Lower lobe of right lung (tissue), 2 donors: ENCODE results near the gene FSTL4. TPM values are rescaled to one million over a fixed set of nuclear protein-coding genes. Genes with fewer than 3 reads are reported as not detected.

Experiments used
- ATAC-seq, 2 donors: fragments of 200-7000 bp; cut with Tn5 transposase; one replicate each; pipeline ENCODE4 v1.9.1; 2020 to 2022; ENCODE audit warnings: mild to moderate bottlenecking in 2 of 2, moderate library complexity in 2 of 2
- DNase-seq: peaks from one replicate; pipeline ENCODE4 v3.0.0-alpha.2; 2020
- H3K27ac ChIP-seq: fragments of 200-600 bp; one replicate; pipeline ENCODE4 v1.8.0; 2022
- H3K27me3 ChIP-seq: fragments of 200-600 bp; one replicate; pipeline ENCODE4 v1.8.0; 2022; ENCODE audit warnings: low read depth
- H3K36me3 ChIP-seq: fragments of 200-600 bp; one replicate; pipeline ENCODE4 v1.8.0; 2022; ENCODE audit warnings: mild to moderate bottlenecking
- H3K4me1 ChIP-seq: fragments of 200-600 bp; one replicate; pipeline ENCODE4 v1.8.0; 2022
- H3K4me3 ChIP-seq: fragments of 200-600 bp; one replicate; pipeline ENCODE4 v1.8.0; 2022; ENCODE audit warnings: mild to moderate bottlenecking
- H3K9me3 ChIP-seq: fragments of 200-600 bp; one replicate; pipeline ENCODE4 v1.8.0; 2022
- intact Hi-C: fragments of 100-400 bp; cut with DNase I; formaldehyde crosslinking; loops from one replicate; pipeline ENCODE4 v1.11.0; 2022
- total RNA-seq: library from RNA; stranded (reverse); fragmentation: NEBNext Ultra II Directional; extraction: Animal tissue kit (Norgen Biotek cat#: 25700); gene quantifications from one replicate; pipeline ENCODE4 v1.2.1, GENCODE V29; 2021
- TF ChIP-seq, protein P1 (sequence below): fragments of 200-600 bp; IDR thresholded peaks from one replicate; pipeline ENCODE4 v1.8.0; 2022; ENCODE audit warnings: antibody characterized with exemption, mild to moderate bottlenecking
- donor health status: DM: no; HTN: yes; CAD: no; lungs with severe emphysema.

The FSTL4 gene
- total RNA-seq, 1 donor from 2014 or later: 1.9 TPM

DNA sequence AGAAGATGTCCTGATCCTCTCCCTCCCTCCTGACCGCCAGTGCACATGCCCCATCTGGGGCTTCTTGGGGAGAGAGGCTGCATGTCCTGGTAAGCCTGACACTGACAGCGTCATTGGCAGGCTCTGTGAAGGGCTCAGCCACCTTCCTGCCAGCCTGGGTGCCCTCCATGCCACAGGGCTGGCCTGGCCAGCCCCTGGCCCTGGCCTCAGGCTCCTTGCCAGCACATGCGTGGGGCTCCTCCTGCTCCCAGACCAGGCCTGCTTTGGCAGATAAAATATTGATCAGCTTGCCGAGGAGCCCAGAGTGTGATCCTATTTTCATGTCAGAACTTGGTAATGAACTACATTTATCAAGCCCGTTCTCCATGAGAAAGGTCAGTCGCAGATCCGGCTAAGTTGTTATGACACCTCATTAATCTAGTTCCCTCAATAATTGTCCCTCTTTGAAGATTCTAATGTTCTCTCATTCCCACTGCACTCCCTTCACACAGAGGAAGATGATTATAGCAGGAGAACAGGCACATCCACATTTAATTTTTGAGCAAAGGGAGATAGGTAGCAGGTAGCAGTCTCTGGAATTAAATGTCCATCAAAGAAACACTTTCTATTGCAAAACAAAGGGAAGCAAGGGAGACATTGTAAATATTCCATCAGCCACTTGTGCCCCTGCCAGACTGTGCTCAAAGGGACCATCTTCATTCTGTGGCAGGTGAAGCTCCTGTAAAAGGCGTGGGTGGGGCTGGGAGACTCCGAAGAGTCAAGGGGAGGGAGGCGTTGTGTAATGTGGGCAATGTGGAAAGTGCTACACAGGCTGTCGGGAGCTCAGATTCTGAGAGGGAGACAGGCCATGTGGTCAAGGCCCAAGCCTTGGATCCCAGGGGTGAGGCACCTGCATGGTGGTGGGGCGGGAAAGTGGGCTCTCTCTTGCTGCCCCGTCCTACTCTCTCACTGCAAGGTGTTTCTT, 288.6 kb downstream of the FSTL4 start:
- ATAC-seq: no peak
- intact Hi-C loops: no loop called here
- Histone ChIP-seq H3K9me3 (no peaks in the 10 kb centered on the region), H3K27me3 (no peaks in the 10 kb centered on the region), H3K4me1 (no peaks in the 10 kb centered on the region), H3K4me3 (no peak overlapping the region), H3K27ac (no peak overlapping the region), H3K36me3 (no peaks in the 10 kb centered on the region)
- TF ChIP-seq, protein P1, sequence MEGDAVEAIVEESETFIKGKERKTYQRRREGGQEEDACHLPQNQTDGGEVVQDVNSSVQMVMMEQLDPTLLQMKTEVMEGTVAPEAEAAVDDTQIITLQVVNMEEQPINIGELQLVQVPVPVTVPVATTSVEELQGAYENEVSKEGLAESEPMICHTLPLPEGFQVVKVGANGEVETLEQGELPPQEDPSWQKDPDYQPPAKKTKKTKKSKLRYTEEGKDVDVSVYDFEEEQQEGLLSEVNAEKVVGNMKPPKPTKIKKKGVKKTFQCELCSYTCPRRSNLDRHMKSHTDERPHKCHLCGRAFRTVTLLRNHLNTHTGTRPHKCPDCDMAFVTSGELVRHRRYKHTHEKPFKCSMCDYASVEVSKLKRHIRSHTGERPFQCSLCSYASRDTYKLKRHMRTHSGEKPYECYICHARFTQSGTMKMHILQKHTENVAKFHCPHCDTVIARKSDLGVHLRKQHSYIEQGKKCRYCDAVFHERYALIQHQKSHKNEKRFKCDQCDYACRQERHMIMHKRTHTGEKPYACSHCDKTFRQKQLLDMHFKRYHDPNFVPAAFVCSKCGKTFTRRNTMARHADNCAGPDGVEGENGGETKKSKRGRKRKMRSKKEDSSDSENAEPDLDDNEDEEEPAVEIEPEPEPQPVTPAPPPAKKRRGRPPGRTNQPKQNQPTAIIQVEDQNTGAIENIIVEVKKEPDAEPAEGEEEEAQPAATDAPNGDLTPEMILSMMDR: no peak
- DNase-seq: no peak

DNA sequence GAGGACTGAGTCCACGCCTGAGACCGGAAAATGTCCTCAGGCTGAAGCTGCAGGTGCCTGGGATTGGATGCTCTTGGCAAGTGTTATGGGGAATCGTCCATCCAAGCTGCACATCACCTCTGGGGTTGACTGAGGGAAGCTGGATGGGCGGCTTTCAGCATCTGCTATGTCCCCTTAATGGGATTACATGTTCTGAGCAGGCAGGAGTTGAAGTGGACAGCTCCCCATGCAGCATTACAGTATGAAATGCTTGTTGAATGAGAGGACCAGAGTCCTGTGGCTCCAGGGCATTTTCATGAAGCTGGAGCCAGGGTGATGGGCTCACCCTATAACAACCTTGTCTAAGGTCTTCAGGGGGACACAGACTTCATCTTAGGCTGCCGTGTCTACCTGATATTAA, 289.6 kb downstream of the FSTL4 start:
- no peak for DNase-seq
- intact Hi-C loops: no loop called here
- Histone ChIP-seq H3K9me3 (no peaks in the 10 kb centered on the region), H3K4me3 (no peak overlapping the region), H3K4me1 (no peaks in the 10 kb centered on the region), H3K36me3 (no peaks in the 10 kb centered on the region), H3K27ac (no peak overlapping the region), H3K27me3 (no peaks in the 10 kb centered on the region)
- ATAC-seq: no peak
- TF ChIP-seq, protein P1: no peak

DNA sequence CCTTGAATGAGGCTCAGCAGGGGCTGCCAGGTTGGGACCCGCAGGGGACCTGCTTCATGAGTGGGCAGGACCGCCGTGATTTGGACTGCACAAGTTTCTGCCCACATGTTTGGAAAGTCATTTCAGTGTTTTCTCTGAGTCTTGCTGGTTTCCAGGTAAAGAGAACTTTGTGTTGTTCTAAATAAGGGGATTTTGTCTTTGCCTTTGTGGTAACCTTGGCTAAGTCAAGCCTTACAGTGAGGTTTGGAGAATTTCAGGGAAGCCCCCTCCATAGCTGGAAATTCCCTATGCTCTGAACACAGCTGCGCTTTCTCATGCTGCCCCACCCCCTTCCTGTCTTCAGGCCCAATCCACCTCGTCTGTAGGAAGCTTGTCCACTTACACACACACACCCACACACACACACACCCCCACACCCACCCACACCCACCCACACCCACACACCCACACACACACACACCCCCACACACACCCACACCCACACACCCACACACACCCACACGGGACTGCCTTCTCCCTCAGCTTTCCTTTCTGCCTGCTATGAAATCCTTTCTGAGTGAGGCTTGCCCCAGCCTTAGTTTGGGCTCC, 290.4 kb downstream of the FSTL4 start:
- H3K27ac ChIP-seq: no peak overlapping the region
- DNase-seq (no peak), ATAC-seq (no peak)
- H3K9me3 ChIP-seq: no peaks in the 10 kb centered on the region
- TF ChIP-seq, protein P1: no peak
- H3K36me3 ChIP-seq: no peaks in the 10 kb centered on the region
- no peak overlapping the region for H3K4me3 ChIP-seq
- intact Hi-C loops: no loop called here
- H3K27me3 ChIP-seq: no peaks in the 10 kb centered on the region
- no peaks in the 10 kb centered on the region for H3K4me1 ChIP-seq

DNA sequence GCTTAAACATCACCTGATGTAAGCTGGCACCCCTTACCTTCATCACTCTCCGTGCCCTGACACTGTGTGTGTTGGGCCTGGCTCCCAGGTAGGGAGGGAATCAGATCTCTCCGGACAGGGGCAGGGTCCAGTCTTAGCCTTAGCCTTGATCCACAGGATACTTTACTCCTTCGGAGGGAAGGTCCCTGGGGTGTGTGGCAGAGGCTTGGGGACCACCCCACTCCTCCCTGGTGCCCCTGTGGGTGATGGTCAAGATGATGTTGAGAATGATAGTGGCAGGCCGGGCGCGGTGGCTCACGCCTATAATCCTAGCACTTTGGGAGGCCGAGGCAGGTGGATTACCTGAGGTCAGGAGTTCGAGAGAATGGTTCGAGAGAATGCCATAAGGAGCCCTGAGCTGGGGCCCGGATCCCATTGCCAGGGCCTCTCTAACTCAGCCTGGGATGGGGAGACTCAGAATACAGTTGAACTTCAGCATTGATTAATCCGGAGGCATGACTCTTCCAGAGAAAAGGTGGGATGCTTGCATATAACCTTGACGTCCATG, 291.0 kb downstream of the FSTL4 start:
- no peaks in the 10 kb centered on the region for H3K9me3 ChIP-seq
- no peak for DNase-seq
- TF ChIP-seq, protein P1: no peak

DNA sequence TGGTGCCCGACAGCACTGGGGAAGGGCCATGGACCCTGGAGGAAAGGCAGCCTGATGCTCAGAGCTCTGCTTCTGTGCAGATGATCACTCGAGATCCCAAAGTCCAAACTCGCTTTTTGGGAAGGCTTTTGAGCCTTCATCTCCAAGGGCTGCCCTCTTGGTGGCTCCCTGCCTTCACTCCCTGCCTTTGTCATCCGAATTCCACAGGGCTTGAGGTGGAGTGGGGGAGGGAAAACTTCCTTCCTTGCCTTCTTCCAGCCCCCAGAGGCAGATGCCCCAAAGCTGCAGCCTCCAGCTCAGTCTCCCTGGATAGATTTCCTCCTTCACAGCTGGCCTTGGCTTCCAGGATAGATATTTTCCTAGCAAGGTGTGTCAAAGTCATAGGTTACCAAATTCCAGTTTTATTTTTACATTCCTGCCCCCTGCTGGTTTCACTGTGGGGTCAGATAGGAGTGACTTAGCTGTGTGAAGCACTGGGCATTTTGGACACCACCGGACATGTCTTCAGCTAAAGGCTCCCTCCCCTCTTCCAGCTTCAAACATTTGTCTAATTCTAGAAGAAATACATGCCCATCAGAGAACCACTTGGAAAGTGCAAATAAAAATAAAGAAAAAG, 292.3 kb downstream of the FSTL4 start:
- TF ChIP-seq, protein P1: no peak
- intact Hi-C loops: no loop called here
- H3K9me3 ChIP-seq: no peaks in the 10 kb centered on the region
- DNase-seq (no peak), ATAC-seq (no peak)
- no peaks in the 10 kb centered on the region for H3K27me3 ChIP-seq
- H3K4me3 ChIP-seq: no peak overlapping the region
- H3K4me1 ChIP-seq: no peaks in the 10 kb centered on the region
- H3K36me3 ChIP-seq: no peaks in the 10 kb centered on the region
- no peak overlapping the region for H3K27ac ChIP-seq

More for the DNA sequence above, 291.0 kb downstream of the FSTL4 start:
- intact Hi-C loops: no loop called here
- no peaks in the 10 kb centered on the region for H3K4me1 ChIP-seq
- H3K27ac ChIP-seq: no peak overlapping the region
- no peaks in the 10 kb centered on the region for H3K27me3 ChIP-seq
- ATAC-seq: no peak
- no peak overlapping the region for H3K4me3 ChIP-seq
- H3K36me3 ChIP-seq: no peaks in the 10 kb centered on the region
